GM18870 (cell line): ENCODE results near the gene ATP2A1.
"Not testable (repeated sequence)": the region's sequence is repeated elsewhere in the genome, so short reads cannot be mapped to it uniquely, and the experiment has no call there.

ENCODE experiments used
- ATAC-seq: cut with Tn5 transposase; IDR thresholded peaks from one replicate; pipeline ENCODE4 v1.9.1; 2021; ENCODE audit warnings: moderate library complexity; ENCODE audit not compliant: unreplicated experiment

Gene ATP2A1

DNA sequence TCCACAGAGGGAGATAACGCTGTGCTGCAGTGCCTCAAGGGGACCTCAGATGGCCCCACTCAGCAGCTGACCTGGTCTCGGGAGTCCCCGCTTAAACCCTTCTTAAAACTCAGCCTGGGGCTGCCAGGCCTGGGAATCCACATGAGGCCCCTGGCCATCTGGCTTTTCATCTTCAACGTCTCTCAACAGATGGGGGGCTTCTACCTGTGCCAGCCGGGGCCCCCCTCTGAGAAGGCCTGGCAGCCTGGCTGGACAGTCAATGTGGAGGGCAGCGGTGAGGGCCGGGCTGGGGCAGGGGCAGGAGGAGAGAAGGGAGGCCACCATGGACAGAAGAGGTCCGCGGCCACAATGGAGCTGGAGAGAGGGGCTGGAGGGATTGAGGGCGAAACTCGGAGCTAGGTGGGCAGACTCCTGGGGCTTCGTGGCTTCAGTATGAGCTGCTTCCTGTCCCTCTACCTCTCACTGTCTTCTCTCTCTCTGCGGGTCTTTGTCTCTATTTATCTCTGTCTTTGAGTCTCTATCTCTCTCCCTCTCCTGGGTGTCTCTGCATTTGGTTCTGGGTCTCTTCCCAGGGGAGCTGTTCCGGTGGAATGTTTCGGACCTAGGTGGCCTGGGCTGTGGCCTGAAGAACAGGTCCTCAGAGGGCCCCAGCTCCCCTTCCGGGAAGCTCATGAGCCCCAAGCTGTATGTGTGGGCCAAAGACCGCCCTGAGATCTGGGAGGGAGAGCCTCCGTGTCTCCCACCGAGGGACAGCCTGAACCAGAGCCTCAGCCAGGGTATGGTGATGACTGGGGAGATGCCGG lies 54.3 kb downstream of the ATP2A1 start:
- no peak for ATAC-seq

DNA sequence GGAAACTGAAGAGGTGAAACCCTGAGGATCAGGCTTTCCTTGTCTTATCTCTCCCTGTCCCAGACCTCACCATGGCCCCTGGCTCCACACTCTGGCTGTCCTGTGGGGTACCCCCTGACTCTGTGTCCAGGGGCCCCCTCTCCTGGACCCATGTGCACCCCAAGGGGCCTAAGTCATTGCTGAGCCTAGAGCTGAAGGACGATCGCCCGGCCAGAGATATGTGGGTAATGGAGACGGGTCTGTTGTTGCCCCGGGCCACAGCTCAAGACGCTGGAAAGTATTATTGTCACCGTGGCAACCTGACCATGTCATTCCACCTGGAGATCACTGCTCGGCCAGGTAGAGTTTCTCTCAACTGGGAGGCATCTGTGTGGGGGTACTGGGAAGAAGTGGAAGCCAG lies 54.9 kb downstream of the ATP2A1 start:
- no peak for ATAC-seq

DNA sequence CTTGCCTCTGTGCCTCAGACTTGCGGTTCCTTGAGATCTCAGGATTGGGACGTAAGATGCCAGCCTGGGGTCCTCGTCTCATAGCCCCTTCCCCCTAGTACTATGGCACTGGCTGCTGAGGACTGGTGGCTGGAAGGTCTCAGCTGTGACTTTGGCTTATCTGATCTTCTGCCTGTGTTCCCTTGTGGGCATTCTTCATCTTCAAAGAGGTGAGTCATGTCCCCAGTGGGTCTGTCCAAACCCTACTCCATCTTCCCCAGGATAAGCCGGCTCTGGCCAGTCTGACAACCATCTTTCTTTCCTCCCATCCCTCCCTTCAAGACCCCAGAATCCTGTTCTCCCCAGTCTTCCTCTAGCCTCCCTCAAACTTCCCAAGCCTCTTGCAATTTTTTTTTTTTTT lies 57.1 kb downstream of the ATP2A1 start:
- ATAC-seq = no peak

DNA sequence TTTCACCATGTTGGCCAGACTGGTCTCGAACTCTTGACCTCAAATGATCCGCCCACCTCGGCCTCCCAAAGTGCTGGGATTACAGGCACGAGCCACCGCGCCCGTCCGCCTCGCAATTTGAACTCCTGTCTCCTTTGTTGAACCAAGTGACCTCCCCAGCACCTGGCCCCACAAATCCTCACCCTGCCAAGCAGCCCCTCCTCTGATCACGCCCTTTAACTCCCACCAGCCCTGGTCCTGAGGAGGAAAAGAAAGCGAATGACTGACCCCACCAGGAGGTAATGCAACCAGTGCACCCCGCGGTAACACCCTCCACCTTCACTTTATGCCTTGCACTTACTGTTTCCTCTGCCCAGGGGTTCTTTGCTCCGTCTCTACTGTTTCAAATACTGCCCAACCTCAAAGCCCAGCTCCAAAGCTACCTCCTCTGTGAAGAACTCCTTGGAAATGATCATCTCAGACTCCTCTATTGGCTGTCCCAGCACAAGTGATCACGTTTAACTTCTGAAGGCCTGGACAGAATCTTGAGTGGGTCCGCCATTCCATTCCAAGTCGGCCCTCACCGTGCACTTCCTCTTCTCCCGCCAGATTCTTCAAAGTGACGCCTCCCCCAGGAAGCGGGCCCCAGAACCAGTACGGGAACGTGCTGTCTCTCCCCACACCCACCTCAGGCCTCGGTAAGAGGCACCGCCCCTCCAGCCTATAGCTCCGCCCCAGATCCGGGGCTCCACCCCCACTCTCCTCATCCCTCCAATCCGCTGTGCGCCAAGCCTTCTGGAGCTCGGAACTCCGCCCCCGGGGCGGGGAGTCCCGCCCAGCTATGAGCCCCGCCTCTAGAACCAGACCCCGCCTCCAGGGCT lies 57.9 kb downstream of the ATP2A1 start:
- no peak for ATAC-seq

DNA sequence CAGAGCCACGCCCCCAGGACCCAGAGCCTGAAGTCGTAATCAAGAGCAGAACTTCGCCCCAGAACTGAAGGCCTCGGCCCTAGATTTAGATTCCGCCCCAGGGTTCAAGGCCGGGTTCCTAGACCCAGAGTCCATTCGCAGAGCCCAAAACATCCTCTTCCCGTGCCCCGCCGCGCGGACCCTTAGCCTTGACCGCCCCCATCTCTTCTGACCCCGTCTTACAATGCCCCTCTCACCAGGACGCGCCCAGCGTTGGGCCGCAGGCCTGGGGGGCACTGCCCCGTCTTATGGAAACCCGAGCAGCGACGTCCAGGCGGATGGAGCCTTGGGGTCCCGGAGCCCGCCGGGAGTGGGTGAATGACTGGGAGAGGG lies 58.5 kb downstream of the ATP2A1 start:
- no peak for ATAC-seq

DNA sequence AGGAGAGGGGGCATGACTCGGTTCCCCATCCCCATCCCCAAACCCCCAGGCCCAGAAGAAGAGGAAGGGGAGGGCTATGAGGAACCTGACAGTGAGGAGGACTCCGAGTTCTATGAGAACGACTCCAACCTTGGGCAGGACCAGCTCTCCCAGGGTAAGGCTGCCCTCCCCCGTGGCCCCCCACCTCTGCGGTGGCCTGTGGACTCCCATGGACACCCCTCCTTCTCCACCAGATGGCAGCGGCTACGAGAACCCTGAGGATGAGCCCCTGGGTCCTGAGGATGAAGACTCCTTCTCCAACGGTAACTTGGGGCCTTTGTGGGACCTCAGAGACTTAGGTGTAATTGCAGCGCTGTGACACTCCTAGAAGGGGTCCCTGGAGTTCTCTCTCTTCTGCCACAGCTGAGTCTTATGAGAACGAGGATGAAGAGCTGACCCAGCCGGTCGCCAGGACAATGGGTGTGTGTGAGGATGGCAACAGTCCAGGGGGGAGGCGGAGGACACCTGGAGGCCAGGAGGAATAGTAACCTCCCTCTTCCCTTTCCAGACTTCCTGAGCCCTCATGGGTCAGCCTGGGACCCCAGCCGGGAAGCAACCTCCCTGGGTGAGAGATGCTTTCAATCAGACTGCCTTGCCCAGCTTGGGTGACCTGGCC lies 59.1 kb downstream of the ATP2A1 start:
- ATAC-seq = no peak

DNA sequence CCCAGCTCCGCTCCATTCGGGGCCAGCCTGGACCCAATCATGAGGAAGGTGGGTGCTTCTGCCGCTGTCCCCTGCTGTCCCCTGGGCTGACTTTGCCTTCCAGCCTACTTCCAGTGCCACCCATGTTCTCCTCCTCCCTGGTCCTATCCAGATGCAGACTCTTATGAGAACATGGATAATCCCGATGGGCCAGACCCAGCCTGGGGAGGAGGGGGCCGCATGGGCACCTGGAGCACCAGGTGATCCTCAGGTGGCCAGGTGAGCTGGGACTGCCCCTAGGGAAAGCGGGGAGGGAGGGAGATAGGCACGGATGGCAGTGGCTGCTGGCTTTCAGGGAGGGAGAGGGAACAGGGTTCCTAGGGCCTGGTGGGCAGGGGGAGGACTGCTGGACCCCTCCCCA lies 60.4 kb downstream of the ATP2A1 start:
- ATAC-seq = no peak

DNA sequence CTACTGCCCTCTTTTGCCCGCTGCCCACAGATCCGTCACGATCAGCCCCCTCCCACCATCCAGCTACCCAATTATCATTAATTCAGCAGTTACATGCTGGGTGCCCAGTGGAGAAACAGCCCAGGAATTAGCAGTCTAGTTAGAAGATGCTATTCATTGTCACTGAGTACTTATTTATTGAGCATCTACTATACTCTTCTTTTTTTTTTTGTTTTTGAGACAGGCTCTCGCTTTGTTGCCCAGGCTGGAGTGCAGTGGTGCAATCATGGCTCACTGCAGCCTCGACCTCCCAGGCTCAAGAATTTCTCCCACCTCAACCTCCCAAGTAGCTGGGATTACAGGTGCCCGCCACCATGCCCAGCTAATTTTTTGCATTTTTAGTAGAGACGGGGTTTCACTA lies 61.5 kb downstream of the ATP2A1 start:
- ATAC-seq = not testable (repeated sequence)

DNA sequence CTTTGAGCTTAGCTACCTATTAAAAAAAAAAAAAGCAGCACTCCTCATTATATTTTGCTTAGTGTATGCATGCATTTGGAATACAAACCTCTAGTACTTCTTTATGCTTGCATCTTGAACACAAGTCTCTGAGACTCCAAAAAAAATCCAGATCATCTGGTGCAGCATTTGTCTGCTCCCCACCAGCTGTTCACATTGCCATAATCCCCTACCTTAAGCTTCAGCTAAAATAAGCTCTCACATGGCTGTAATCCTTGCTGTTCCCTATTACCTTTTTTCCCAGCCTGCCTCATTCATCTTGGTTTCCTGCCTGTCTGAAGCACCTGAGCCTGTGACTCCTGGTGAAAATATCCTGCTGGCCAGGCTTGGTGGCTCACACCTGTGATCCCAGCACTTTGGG lies 65.0 kb downstream of the ATP2A1 start:
- ATAC-seq = no peak

DNA sequence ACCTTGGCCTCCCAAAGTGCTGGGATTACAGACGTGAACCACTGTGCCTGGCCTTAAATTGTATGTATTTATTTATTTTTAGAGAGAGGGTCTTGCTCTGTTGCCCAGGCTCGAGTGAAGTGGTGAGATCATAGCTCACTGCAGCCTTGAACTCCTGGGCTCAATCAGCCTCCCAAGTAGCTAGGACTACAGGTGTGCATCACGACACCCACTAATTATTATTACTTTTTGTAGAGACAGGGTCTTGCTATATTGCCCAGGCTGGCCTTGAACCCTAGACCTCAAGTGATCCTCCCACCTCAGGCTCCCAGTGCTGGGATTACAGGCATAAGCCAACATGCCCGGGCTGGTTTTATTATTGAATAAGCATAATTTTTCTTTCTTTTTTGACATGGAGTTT lies 68.4 kb downstream of the ATP2A1 start:
- ATAC-seq = no peak

DNA sequence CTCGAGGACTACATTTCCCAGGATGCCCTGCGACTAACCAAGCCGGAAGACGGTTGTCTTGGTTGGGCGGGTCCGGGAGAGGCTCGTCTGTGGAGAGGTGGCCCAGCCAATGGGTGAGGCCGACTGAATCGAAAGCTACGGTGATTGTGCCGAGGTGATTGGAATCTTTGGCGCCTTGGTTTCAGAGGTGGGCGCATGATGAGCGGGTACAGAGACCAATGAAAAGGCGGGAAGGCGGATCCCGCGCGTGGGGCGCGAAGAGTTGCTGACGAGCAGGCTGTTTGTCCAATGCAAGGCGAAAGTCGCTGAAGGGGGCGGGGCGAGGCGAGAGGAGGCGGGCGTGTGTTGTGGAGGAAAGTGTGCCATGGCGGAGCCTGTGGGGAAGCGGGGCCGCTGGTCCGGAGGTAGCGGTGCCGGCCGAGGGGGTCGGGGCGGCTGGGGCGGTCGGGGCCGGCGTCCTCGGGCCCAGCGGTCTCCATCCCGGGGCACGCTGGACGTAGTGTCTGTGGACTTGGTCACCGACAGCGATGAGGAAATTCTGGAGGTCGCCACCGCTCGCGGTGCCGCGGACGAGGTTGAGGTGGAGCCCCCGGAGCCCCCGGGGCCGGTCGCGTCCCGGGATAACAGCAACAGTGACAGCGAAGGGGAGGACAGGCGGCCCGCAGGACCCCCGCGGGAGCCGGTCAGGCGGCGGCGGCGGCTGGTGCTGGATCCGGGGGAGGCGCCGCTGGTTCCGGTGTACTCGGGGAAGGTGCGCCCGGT lies 72.5 kb downstream of the ATP2A1 start, which contains the start of gene NFATC2IP:
Gene NFATC2IP (plus strand): TSS at position 290 of the 762 bp plus-strand sequence. CDS start 75 bp downstream, at position 365.
- peak; percentile 92 for ATAC-seq

DNA sequence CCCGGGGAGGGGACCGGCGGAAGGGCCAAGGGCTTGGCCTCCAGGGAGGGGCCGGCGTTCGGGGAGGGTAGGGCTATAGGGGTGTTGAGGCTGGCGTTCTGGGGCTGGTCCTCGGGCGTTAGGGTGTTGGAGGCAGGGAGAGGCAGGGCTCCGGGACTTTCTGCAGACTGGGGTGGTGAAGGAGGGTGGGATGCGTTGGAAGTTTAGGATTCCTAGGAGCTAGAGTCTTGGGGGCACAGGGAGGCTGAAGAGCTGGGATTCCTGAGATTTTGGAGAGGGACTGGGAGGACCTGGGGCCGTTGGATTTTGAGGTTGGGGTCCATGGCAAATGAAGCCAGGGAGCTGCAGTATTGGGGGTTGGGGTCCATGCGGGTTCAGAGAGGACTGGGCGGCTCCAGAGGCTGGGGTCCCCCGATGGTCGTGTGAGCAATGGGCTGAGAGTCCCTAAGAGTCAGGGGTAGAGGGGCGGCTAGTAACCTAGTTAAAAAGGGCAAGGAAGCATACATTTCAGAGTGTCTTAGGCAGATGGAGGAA lies 73.2 kb downstream of the ATP2A1 start:
- no peak for ATAC-seq
